ENCODE data around the gene TYW5.

TYW5 gene, protein sequence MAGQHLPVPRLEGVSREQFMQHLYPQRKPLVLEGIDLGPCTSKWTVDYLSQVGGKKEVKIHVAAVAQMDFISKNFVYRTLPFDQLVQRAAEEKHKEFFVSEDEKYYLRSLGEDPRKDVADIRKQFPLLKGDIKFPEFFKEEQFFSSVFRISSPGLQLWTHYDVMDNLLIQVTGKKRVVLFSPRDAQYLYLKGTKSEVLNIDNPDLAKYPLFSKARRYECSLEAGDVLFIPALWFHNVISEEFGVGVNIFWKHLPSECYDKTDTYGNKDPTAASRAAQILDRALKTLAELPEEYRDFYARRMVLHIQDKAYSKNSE

DNA sequence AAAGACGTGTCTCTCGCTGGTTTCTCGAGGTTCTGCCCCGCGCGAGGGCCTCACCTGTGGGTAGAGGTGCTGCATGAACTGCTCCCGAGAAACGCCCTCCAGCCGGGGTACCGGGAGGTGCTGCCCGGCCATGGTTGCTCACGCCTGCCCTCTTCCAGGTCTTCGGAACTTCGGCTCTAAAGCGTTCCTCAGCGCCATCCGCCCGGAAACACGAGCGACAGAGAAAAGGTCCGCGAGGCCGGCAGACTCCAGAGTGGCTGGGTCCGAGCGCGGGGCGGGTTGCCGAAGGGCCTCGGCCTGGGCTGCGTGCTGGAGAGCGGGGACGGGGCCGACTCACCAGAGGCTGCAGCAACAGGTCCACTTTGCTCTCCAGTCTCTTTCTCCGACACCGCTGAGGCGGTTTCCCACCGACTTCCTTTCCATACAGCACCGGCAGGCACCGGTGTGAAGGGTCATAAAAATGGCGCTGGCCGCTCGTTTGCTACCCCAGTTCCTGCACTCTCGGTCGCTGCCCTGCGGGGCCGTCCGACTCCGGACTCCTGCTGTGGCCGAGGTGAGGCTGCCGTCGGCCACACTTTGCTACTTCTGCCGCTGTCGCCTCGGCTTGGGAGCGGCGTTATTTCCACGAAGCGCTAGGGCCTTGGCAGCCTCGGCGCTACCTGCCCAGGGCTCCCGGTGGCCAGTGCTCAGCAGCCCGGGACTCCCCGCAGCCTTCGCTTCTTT is at the start of gene TYW5, which contains the start of gene MAIP1:
Gene TYW5, minus strand, starts transcription at position 153 of the 723 bp plus-strand sequence. Its CDS starts 21 bp downstream, at position 132.
Gene MAIP1, plus strand, starts transcription at position 244 of the 723 bp plus-strand sequence. Its CDS starts 217 bp downstream, at position 461.
- peak; percentile 87 for DNase-seq (ENCODE audit: low spot score)

- no peak for DNase-seq (ENCODE audit: low spot score)
These were observed 48.2 kb upstream of the TYW5 start for GRCh38 chr2:200003444-200003843.

- no peak for DNase-seq (ENCODE audit: low spot score)
These were observed 45.3 kb upstream of the TYW5 start for GRCh38 chr2:200000444-200001163.

DNA sequence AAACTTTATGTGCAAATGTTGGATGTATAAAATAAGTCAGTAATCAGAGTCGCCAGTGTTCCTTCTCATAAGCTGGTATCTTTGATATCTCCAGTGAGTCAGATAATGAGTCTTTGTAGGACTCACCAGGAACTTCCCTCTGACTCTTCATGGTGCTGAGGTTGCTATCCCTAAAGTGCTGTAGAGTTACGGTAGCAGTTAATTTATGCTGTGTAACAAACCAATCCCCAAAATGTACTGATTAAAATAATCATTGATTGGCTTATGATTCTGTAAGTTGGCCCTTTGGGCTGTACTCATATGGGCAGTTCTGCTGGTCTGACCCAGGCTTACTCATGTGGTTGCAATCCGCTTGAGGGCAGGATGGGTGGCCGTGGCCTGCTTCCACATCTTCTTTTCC is 43.9 kb upstream of the TYW5 start:
- no peak for DNase-seq (ENCODE audit: low spot score)

DNA sequence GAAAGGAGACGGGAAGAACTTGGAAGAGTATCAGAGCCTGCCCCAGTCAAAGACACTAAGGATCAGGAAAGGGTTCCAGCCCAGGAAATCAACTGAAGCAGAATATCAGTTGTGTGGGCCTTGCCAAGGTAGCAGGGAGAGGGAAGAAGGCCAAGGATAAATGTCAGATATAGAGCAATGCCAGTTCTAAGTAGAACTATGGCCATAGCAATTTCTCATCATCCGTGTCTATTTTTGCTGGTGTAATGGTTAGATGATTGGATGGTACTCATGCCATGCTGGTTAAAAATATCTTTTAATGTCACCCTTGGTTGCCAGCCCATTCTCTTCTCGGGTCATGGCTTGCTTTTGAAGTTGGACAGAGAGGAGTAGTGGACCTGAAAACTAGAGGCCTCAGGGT is 42.0 kb upstream of the TYW5 start:
- DNase-seq (ENCODE audit: low spot score), result no peak

GRCh38 chr2:199994896-199995295 is 39.6 kb upstream of the TYW5 start:
- no peak for DNase-seq (ENCODE audit: low spot score)

GRCh38 chr2:199994371-199994770 is 39.1 kb upstream of the TYW5 start:
- no peak for DNase-seq (ENCODE audit: low spot score)

DNA sequence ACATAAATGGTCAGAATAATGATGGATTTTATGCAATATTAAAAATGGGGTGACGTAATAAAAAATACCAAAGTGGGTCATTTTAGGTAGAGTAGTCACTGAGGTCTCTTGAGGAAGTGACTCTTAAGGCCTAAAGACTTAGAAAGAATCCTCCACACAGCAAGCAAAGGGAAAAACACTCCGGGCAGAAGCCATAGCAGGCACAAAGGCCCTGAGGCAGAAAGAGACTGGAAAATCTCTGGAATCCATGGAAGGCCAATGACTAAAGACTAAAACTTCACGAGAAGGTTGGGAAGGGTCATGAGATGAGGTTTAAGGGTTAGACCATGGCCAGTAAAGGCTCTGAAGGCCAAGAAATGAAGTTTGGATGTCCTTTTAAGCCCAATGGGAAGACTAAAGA is 37.0 kb upstream of the TYW5 start:
- DNase-seq (ENCODE audit: low spot score), result no peak

GRCh38 chr2:199991691-199992090 is 36.4 kb upstream of the TYW5 start:
- DNase-seq (ENCODE audit: low spot score), result no peak

DNA sequence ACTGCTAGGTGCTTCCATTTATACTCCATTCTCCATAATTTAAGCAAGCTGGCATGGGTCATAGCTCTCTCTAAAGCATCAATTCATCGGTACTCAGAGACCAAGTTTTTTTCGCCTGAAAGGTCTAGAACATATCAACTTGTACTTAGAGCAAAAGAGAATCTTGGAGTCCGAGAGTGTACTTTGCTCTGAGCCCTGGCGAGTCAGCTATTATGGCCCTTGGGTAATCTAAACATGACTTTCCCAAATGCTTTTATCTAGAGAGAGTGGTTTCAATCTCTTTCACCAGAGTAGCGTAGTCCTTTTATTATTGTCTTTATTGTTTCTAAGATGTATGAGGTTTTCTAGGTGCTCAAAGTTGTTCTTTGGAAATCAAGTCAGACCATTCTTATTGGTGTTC is 34.5 kb upstream of the TYW5 start:
- DNase-seq (ENCODE audit: low spot score), result no peak

DNA sequence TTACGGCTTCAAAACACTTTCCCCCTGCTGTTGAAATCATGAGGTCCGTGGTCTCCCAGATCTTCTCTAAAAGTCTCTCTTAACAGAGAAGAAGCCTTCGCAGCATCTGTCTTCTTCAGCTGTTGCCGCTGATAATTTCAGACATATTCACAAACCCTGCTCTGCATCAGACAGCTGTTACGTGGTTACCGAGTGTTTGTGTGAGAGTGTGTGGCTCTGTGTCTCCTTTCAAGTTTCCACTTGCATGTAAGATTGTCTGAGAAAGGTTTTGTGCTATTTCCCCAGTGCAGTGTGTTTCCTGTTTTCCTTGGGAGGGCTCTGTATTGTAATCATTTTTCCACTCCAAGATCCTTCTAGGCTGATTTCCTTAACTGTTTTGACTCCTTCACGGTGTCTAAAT is 32.9 kb upstream of the TYW5 start:
- DNase-seq (ENCODE audit: low spot score), result no peak

- no peak for DNase-seq (ENCODE audit: low spot score)
These were observed 32.3 kb upstream of the TYW5 start for GRCh38 chr2:199987586-199987985.

DNA sequence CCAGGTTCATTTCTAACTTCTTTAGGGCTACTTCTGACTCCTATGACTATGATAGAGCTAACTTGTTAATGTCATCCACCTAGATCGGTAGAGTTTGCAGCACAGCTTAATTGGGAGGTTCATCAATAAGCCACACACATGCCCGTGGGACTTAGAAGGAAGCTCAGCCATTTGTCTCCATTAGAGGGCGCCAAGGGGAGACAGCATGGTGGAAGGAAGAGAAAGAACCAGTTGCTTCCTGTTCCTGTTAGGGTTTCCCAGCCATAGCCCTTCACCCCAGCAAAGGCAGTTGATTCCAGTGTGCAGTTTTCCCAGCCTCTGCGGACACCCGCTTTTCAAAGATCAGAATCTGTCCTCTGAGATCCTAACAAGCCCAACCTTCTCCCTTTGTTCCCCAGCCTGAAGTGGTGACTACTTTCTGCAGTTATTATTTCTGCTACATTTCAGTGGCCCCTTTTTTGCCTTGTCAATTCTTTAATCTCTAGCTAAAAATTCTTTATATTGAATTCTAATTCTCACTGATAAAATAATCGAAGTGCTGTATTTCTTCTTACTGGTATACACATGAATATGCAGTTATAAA is 30.4 kb upstream of the TYW5 start:
- peak; percentile 37 for DNase-seq (ENCODE audit: low spot score)

DNA sequence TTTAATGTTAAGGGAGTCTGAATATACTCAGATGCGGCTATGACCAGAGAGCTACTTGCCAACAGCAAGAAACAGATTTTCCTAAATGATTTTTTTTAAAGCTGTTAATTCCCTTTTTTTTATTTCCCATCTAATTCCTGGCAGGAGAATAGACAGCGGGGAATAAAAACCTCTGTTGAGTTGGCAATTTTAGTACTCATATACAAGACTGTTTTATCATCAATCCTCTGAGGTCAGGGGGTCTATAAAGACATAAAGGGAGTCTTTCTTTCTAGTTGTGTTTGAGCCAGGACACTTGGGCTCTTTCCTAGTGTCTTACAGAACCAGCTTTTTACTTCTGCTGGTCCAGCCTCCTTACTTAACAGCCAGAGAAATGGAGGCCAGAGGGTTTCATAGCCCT is 29.5 kb upstream of the TYW5 start:
- no peak for DNase-seq (ENCODE audit: low spot score)

DNA sequence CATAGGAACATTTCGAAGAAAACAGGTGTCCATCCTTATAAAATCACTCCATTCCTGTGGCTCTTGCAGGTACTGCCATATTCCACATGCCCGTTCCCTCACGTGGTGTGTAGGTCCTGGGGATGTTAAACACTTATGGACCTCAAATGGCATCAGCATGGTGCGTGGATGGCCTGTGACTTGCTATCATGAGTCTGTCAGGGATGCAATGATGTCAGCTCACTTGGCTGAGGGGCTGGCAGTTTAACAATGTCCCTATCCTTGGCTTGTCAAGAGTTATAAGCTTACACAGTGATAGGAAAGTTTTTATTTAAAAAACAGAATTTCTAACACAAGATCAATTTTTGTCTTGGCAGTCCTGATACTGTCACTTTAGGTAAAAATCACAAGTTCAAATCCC is 28.9 kb upstream of the TYW5 start:
- no peak for DNase-seq (ENCODE audit: low spot score)

DNA sequence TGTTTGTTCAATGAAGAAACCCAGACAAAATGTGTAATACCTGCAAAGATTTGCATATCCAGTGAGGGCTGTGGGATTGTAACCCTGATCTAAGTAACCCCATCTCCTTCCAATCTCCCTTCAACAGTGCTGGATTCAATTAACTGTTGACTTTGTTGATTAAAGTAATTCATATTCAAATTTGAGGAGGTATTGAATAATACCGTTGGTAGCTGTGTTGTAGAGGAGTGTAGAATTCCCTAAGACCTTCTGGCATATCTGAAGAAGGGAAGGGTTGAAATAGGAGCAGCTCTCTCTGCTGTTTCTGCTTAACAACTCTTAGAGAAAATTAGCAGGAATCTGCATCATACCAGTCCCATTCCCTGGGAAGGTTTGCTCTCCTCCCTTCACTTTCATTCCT is 28.2 kb upstream of the TYW5 start:
- DNase-seq (ENCODE audit: low spot score), result no peak

DNA sequence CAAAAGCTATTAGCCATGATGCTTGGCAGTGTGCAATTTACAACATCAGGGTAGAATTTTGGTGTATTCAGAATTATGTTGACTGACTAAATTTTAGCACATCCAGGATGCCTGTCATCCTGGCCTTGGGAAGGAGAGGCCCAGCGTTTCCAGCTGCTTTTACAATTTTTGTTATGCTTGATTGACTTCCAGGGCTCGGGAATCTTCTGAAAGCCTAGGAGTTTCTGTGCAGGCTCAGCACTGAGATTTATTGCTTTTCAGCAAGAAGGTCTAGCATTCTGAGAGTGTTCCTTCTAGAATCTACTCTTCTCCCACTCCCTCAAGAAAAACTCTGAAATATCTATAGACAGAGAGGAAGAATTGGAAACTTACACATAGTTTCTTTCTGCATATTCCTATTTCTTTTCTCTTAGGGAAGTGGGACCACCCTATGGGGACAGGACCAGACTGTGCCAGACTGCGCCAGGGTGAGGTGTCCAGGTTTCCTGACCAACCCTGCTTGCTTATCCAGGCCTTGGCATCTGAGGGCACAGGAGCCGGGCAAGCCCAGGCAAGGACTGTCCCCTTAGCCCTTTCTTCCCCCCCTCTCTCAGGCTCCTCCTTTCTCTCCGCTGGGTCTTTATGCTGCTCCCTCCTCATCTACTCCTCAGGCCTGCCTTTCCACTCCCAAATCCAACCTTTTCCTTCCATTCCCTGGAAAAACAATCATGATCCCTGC is 27.0 kb upstream of the TYW5 start:
- no peak for DNase-seq (ENCODE audit: low spot score)

- DNase-seq (ENCODE audit: low spot score), result peak; percentile 79
These were observed 24.7 kb upstream of the TYW5 start for GRCh38 chr2:199979832-199980628.

GRCh38 chr2:199979398-199979797 is 24.1 kb upstream of the TYW5 start:
- no peak for DNase-seq (ENCODE audit: low spot score)

- no peak for DNase-seq (ENCODE audit: low spot score)
These were observed 22.7 kb upstream of the TYW5 start for GRCh38 chr2:199977984-199978415.
